CD4-positive, alpha-beta T cell treated with Interleukin-17A for 1 hour (primary cell): ENCODE data around the gene FLRT1.

Experiments used
- DNase-seq: peaks from one replicate; pipeline ENCODE4 v3.0.0-alpha.2; 2020

The FLRT1 gene

GRCh38 chr11:64069401-64070313, 33.9 kb downstream of the FLRT1 start:
- no peak for DNase-seq

DNA sequence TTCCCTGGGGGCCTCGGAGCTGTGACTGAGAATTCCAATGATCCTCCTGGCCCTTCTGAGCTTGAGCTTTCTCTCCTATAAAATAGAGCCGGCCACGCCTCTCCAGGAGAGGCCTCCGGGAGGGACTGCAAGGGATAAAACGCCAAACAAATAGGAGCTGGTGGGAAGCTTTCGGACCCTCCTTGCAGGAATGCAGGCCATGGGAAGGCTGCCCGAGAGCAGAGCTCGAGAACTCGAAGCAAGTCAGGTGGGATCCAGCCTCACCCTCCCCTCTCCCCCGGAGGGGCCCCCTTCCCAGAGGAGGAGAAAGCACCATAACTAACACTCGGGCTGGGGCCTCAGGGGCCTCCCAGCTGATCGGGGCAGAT, 34.6 kb downstream of the FLRT1 start:
- DNase-seq = no peak

GRCh38 chr11:64071849-64072248, 36.1 kb downstream of the FLRT1 start:
- DNase-seq = no peak

DNA sequence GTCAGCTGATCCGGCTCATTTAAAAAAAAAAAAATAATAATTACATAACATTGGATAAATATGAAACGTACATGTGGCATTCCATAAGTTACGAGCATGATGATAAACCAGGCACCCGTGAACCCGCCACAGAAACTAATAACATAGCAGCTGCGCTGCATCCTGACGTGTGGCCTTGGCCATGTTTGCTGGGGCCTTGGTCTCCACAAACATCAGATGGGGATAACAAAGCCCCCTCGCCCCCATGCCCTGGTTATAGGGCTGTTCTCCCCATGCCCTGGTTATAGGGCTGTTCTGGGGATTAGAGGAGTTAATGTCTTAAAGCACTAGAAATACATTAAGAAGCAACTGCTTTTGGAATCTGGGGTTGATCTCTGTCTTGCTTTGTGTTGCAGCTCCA, 36.7 kb downstream of the FLRT1 start:
- no peak for DNase-seq

DNA sequence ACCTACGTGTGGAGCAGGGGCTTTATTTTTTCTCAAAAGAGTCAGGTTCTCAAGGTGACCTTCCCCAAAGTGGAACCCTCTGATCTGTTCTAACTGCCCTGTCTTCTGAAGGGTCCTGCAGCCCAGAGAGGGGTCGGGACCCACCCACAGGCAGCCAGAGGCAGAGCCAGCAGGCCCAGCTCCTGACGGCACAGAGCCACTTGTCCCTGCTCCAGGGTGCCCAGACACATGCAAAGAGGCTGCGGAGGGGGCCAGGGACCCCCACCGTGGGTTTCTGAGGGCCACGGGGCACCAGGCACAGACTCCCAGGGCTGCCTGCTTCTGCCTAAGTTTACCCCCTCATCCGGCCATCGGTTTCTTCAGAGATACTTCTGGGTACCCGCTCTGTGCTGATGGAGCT, 37.1 kb downstream of the FLRT1 start:
- no peak for DNase-seq

- DNase-seq = no peak
Observed at GRCh38 chr11:64073542-64073941, 37.8 kb downstream of the FLRT1 start.

GRCh38 chr11:64074239-64074638, 38.5 kb downstream of the FLRT1 start:
- peak; percentile 21 for DNase-seq

- DNase-seq = no peak
Observed at GRCh38 chr11:64076758-64077157, 41.0 kb downstream of the FLRT1 start.

DNA sequence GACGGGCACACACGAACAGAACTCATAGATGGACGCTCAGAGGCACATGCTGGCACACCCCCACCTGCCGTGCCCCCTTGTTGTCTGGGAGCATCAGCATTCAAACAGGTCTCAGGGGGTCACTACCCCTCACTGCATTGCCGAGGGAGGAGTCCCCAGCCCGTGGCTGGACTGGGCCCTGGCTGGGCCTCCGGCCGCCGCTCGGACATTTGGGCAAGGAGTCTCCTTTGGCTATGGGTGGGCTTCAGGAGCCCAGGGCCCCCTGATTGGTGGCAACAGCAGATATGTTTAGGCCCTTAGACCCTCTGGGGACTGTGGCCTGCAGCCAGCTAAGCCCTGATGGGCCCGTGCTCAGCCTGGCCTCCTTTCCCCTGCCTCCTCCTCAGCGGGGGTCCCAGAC, 41.9 kb downstream of the FLRT1 start:
- DNase-seq = no peak

DNA sequence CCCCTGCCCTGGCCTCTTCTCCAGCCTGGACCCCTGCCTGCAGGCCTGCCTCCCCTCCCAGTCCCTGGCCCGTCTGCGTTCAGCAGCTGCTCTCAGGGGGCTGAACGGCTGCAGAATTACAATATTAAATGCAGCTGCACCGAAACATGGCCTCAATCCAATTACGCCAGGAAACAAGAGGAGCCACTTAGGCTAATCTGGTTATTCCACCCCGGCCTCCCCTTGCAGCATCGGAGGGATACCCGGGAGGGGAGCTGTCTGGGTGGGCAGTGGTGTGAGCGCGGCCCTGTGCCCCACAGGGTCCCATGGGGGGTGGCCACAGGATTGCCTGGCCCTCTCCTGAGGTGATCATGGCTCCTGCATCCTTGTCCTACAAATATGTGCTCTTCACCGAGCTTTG, 42.6 kb downstream of the FLRT1 start:
- DNase-seq = no peak

GRCh38 chr11:64078905-64079304, 43.2 kb downstream of the FLRT1 start:
- DNase-seq = no peak

DNA sequence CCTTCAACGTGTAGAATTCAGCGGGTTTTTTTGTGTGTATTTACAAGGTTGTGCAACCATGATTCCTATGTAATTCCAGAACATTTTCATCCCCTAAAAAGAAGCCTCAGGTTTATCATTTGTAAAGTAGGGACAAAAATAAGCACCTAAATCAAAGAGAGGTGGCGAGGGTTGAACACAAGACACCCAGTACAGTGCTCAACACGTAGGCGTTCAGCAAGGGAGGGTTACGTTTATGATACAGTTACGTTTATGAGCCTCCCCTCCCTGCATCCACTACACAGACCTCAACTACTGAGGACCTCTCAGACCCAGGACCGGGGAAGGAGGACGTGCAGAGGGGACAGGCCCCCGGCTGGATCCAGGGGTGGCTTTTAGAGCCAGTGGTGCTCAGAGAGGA, 44.7 kb downstream of the FLRT1 start:
- DNase-seq = no peak

DNA sequence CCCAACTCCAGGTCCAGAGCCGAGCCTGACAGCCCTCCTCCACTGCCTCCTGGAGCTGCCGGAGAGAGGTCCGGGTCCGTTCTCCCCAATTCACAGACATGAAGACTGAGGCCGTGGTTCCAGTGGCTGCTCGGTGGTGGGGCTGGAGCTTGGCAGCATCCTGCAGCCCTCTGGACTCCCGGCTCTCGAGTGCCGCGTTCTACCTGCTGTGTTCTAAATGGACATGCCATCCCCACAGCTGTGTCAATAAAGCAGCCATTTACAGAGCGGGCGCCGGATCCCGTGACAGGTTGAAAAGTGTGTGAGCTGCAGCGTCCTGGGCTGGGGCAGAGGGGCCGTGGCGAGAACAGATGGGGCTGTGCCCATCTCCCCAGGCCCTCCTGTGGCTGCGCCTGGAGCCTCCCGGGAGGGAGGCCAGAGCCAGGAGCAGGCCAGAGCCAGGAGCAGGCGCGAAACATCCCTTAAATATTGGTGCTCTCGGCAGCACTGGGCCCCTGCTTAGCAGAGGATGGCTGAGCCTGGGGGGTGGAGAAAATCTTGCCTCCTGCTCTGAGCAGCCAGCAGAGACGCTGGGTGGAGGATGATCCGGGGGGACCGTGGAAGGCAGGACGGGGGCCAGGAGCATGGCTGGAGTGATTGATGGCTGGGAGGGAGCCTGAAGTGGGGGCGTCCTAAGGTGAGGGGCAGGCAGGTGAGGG, 46.2 kb downstream of the FLRT1 start:
- no peak for DNase-seq

- no peak for DNase-seq
Observed at GRCh38 chr11:64083398-64084080, 47.8 kb downstream of the FLRT1 start.

- no peak for DNase-seq
Observed at GRCh38 chr11:64084146-64084950, 48.6 kb downstream of the FLRT1 start.

GRCh38 chr11:64084951-64085710, 49.4 kb downstream of the FLRT1 start:
- DNase-seq = no peak
